K562 (cell line): ENCODE results near the gene CD47. TPM values are rescaled to one million over a fixed set of nuclear protein-coding genes. Genes with fewer than 3 reads are reported as not detected.

Source experiments
- ATAC-seq: fragments of 200-7000 bp; cut with Tn5 transposase; 3 replicates; pipeline ENCODE4 v1.9.1; 2020; ENCODE audit warnings: moderate library complexity
- BruUV-seq: library from RNA; stranded (reverse); fragments of 400-500 nt; replicated peaks from 2 replicates; lab custom pipeline; 2021; lab: Mats Ljungman, UMichigan
- CTCF ChIA-PET: fragments of 300-600 bp; formaldehyde crosslinking; extraction: SDS; loops from one replicate; lab custom pipeline; 2021; ENCODE audit warnings: low intra/inter-chr PET ratio; lab: Yijun Ruan, JAX
- POLR2A ChIA-PET: fragments of 300-600, 350-650 bp; sonication (Branson Sonifier 250); formaldehyde crosslinking; extraction: SDS; loops from one replicate; lab custom pipeline; 2021; ENCODE audit warnings: antibody characterized with exemption, inconsistent platforms; lab: Yijun Ruan, JAX
- DNase-seq, 4 experiments: peaks; one replicate each; pipeline versions ENCODE4 v3.0.0 to v3.0.0-alpha.2; 2011 to 2018; ENCODE audit warnings: low spot score in 3 of 4, mixed read lengths in 3 of 4; ENCODE audit errors: extremely low read depth in 1 of 4
- FAIRE-seq: peaks from 2 replicates; lab custom pipeline; 2011; peaks lifted over from hg19 to GRCh38; lab: Jason Lieb, UNC
- H2AFZ ChIP-seq: 2 replicates; pipeline ENCODE4 v1.6.0; 2011; ENCODE audit warnings: low read depth, low read length, control low read depth, inconsistent platforms
- H3K27ac ChIP-seq: fragments of 200-600 bp; 3 replicates; pipeline ENCODE4 v1.8.0; 2011; ENCODE audit warnings: low read depth, mild to moderate bottlenecking, control low read depth, inconsistent platforms, low read length, moderate library complexity, mixed read lengths; ENCODE audit errors: extremely low read depth
- H3K27me3 ChIP-seq, 2 experiments: fragments of 300-600 bp in 1 of 2; 2 replicates in 1 of 2; 3 replicates in 1 of 2; pipeline versions ENCODE4 v1.6.0 to v1.8.0; 2011; ENCODE audit warnings: inconsistent platforms in 2 of 2, low read length in 2 of 2, mild to moderate bottlenecking in 1 of 2, mixed read lengths in 1 of 2, moderate library complexity in 1 of 2; ENCODE audit not compliant: control insufficient read depth in 2 of 2, insufficient read depth in 2 of 2
- H3K36me3 ChIP-seq: fragments of 300-600 bp; 3 replicates; pipeline ENCODE4 v1.8.0; 2011; ENCODE audit warnings: mild to moderate bottlenecking, low read length, inconsistent platforms; ENCODE audit not compliant: control insufficient read depth, insufficient read depth
- H3K4me1 ChIP-seq, 2 experiments: fragments of 200-600 bp in 1 of 2; replicated peaks in 1 of 2; 2 replicates in 1 of 2; 3 replicates in 1 of 2; pipeline versions ENCODE4 v1.5.1 to v1.8.0; 2011; ENCODE audit warnings: inconsistent platforms in 2 of 2, low read length in 2 of 2, mild to moderate bottlenecking in 1 of 2, mixed read lengths in 1 of 2, moderate library complexity in 1 of 2; ENCODE audit not compliant: control insufficient read depth in 2 of 2, insufficient read depth in 2 of 2
- H3K4me2 ChIP-seq: 2 replicates; pipeline ENCODE4 v1.6.1; 2011; ENCODE audit warnings: low read length, control low read depth, inconsistent platforms, mixed read lengths; ENCODE audit not compliant: insufficient read depth
- H3K4me3 ChIP-seq: fragments of 200-600 bp; sonication (generic), shearing (Covaris generic); 2 replicates; pipeline ENCODE4 v1.5.1; 2016; ENCODE audit warnings: control low read depth, inconsistent platforms
- H3K79me2 ChIP-seq: fragments of 200-600 bp; 3 replicates; pipeline ENCODE4 v1.8.0; 2011; ENCODE audit warnings: low read length, inconsistent platforms; ENCODE audit not compliant: control insufficient read depth, insufficient read depth
- H3K9ac ChIP-seq, 2 experiments: 2 replicates each; pipeline versions ENCODE4 v1.6.0 to v1.6.1; 2011; ENCODE audit warnings: low read depth in 2 of 2, low read length in 2 of 2, control low read depth in 1 of 2, inconsistent platforms in 1 of 2, mild to moderate bottlenecking in 1 of 2, mixed read lengths in 1 of 2; ENCODE audit not compliant: insufficient read depth in 1 of 2
- H3K9me1 ChIP-seq: one replicate; pipeline ENCODE4 v1.6.0; 2011; ENCODE audit warnings: inconsistent platforms, mild to moderate bottlenecking, low read length, moderate library complexity; ENCODE audit not compliant: control insufficient read depth, insufficient read depth
- H3K9me3 ChIP-seq: replicated peaks from 2 replicates; pipeline ENCODE4 v1.5.1; 2011; ENCODE audit warnings: low read depth, low read length, inconsistent platforms; ENCODE audit not compliant: control insufficient read depth, insufficient read depth
- H4K20me1 ChIP-seq: replicated peaks from 2 replicates; pipeline ENCODE4 v1.6.1; 2011; ENCODE audit warnings: low read length, inconsistent platforms, mixed read lengths; ENCODE audit not compliant: control insufficient read depth, insufficient read depth
- CGGBP1 ChIP-seq: fragments of 250-450 bp; sonication (Bioruptor Pico); IDR thresholded peaks from 2 replicates; pipeline ENCODE4 v1.9.0; 2021; ENCODE audit warnings: mild to moderate bottlenecking
- EGR1 ChIP-seq: fragments of 450-650 bp; conservative IDR thresholded peaks from 2 replicates; pipeline ENCODE4 v1.6.1; 2017; ENCODE audit warnings: mild to moderate bottlenecking
- HDAC6 ChIP-seq: IDR thresholded peaks from 2 replicates; pipeline ENCODE4 v1.6.1; 2012; ENCODE audit warnings: low read depth, mild to moderate bottlenecking, control low read depth, inconsistent platforms, low read length, moderate library complexity
- PHF8 ChIP-seq: fragments of 200-600 bp; sonication (generic); IDR thresholded peaks from 2 replicates; pipeline ENCODE4 v1.6.1; 2012; ENCODE audit warnings: mixed run types, mild to moderate bottlenecking, inconsistent platforms, low read length, moderate library complexity, borderline replicate concordance
- RBBP5 ChIP-seq: fragments of 200-600 bp; sonication (generic); IDR thresholded peaks from 2 replicates; pipeline ENCODE4 v1.6.1; 2012; ENCODE audit warnings: borderline replicate concordance, mild to moderate bottlenecking, low read length, control low read depth, inconsistent platforms; ENCODE audit not compliant: insufficient read depth, poor library complexity, severe bottlenecking
- RBM14 ChIP-seq: fragments of 200-400 bp; formaldehyde crosslinking; IDR thresholded peaks from 2 replicates; pipeline ENCODE4 v1.6.1; 2018; ENCODE audit warnings: low read depth, mild to moderate bottlenecking, low read length, moderate library complexity, borderline replicate concordance; ENCODE audit not compliant: insufficient read depth
- STAT5B ChIP-seq: fragments of 250-450 bp; sonication (Bioruptor Pico); IDR thresholded peaks from 2 replicates; pipeline ENCODE4 v1.8.0; 2021; ENCODE audit warnings: mild to moderate bottlenecking, inconsistent platforms
- ZBTB33 ChIP-seq: sonication (generic); formaldehyde crosslinking; IDR thresholded peaks from 2 replicates; pipeline ENCODE4 v1.8.1; 2023; ENCODE audit warnings: mild to moderate bottlenecking, missing genetic modification reagents
- ZNF121 ChIP-seq: sonication (generic); formaldehyde crosslinking; conservative IDR thresholded peaks from 2 replicates; pipeline ENCODE4 v1.8.0; 2022; ENCODE audit warnings: missing genetic modification reagents
- ZNF184 ChIP-seq: sonication (generic); formaldehyde crosslinking; IDR thresholded peaks from 2 replicates; pipeline ENCODE4 v1.5.0; 2020; ENCODE audit warnings: missing genetic modification reagents
- ZNF431 ChIP-seq: sonication (generic); formaldehyde crosslinking; IDR thresholded peaks from 2 replicates; pipeline ENCODE4 v1.8.0; 2022; ENCODE audit warnings: mild to moderate bottlenecking, missing genetic modification reagents
- ZNF436 ChIP-seq: fragments of 250-450, 450-650 bp; sonication (Bioruptor Pico); formaldehyde crosslinking; IDR thresholded peaks from 2 replicates; pipeline ENCODE4 v1.7.0; 2020; ENCODE audit warnings: mild to moderate bottlenecking
- WGBS: fragments of 100-300 bp; shearing (Covaris generic); methylation state at CpG from one replicate; pipeline ENCODE4 v1.1.6; 2016; ENCODE audit warnings: low coverage, mixed read lengths; ENCODE audit not compliant: insufficient coverage; ENCODE audit errors: missing lambda C conversion rate; 5-methylcytosine and 5-hydroxymethylcytosine counted together
- in situ Hi-C: fragments of 300-500 bp; cut with MboI; formaldehyde crosslinking; loops from 4 replicates; pipeline ENCODE4 v1.15.0; 2018; ENCODE audit warnings: inconsistent platforms, mixed read lengths
- intact Hi-C: fragments of 100-400 bp; cut with micrococcal nuclease; formaldehyde crosslinking; loops from 2 replicates; pipeline ENCODE4 v1.14.2; 2022
- polyA plus RNA-seq, 8 experiments: library from polyadenylated mRNA; depleted of rRNA in 4 of 8; stranded (reverse) in 5 of 8; unstranded in 3 of 8; fragments of >200 nt; fragmentation: Nextera tagmentation in 2 of 8; fragmentation: Illumina TruSeq in 1 of 8; extraction: Ambion mirVana in 2 of 8; extraction: Trizol in 1 of 8; gene quantifications; 2 replicates each; pipeline versions ENCODE4 v1.2.1 to v1.2.3, GENCODE V29; 2011 to 2014; ENCODE audit warnings: inconsistent platforms in 1 of 8, missing spikeins in 1 of 8
- total RNA-seq, 7 experiments: library from RNA; depleted of rRNA in 6 of 7; stranded (reverse); fragments of >200 nt in 6 of 7; fragmentation: Illumina TruSeq in 2 of 7; extraction: Trizol in 2 of 7; gene quantifications; 2 replicates each; pipeline versions ENCODE4 v1.2.1 to v1.2.3, GENCODE V29; 2011 to 2021; ENCODE audit warnings: low replicate concordance in 1 of 7

The CD47 gene
- total and polyA plus RNA-seq, 9 of the 15 experiments (the other 6 are each of a cell fraction or from before 2014, with no cell fraction given) = 10.2 to 62.6 (median 36.3) TPM

DNA sequence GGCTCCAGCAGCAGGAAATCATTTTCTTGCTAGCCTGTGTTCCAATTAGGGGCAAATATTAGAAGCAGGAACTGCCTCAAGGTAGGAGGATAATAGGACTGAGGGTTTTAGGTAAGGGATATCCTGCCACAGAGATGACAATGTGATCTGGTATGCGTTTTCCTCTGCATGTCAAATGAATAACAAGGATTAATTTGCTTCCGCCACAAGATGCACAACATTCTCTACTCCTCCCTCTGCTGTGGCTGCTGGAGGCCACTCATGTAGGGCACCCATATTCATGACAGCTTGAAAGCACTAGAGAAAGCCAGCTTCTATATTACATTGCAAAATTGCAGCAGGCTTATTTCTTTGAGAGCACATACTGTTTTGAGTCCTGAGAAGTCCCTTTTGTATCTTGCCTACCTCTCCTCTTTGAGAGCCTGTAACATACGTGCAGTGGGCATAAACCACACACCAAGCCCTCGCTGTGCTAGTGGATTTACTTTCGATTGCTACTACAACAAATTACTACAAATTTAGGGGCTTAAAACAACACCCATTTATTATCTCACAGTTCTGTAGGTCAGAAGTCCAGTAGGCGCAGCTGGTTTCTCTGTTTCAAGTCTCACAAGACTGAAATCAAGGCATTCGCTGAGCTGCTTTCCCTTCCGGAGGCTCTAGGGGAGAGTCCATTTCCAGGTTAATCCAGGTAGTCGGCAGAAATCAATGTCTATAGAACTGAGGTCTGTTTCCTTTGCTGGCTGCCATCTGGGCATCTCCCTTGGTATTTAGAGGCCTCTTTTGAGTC, 5.9 kb upstream of the CD47 start:
- Histone ChIP-seq H3K9me3 (peaks cover under 1% of the 10 kb centered on the region; the same call in 1 of the 2 replicates), H3K4me3 (no peak overlapping the region), H2AFZ (no peak overlapping the region), H3K79me2 (no peaks in the 10 kb centered on the region), H3K36me3 (no peaks in the 10 kb centered on the region), H3K9me1 (no peaks in the 10 kb centered on the region), H3K27me3 (no peaks in the 10 kb centered on the region), H3K4me1 (peaks cover 18 to 68% of the 10 kb centered on the region in 2 experiments), H3K9ac (no peak overlapping the region), H4K20me1 (no peaks in the 10 kb centered on the region), H3K27ac (no peak overlapping the region), H3K4me2 (no peak overlapping the region)
- CTCF ChIA-PET = no interaction called here
- DNase-seq (no peak), FAIRE-seq (no peak), ATAC-seq (no peak)
- BruUV-seq = no TSS peak
- TF ChIP-seq RBM14 (no peak), ZNF431 (no peak), PHF8 (no peak), ZNF184 (CRISPR knock-in tag) (no peak), STAT5B (CRISPR knock-in tag) (no peak), HDAC6 (no peak), CGGBP1 (no peak), ZBTB33 (CRISPR knock-in tag) (no peak), EGR1 (no peak), ZNF436 (CRISPR knock-in tag) (no peak), ZNF121 (no peak), RBBP5 (no peak)
- POLR2A ChIA-PET = interaction anchor here (0.6 kb wide), 1 partner anchor 24 kb away, joined by 3 read pairs; no protein-coding TSS in a partner anchor
- intact Hi-C loops (loop anchor here (5.0 kb wide), 1 partner anchor 36 kb away; no protein-coding TSS in a partner anchor), in situ Hi-C loops (no loop called here)
- WGBS = 65% methylated on average over 9 of the region's 9 CpGs
